Trophoblast cell (in vitro differentiated cells and primary cell): ENCODE measurements around the gene FOXP2.

Experiments used
- DNase-seq, 2 donors: peaks; one replicate each; pipeline ENCODE4 v3.0.0-alpha.2; 2016
- H2AFZ ChIP-seq: 2 replicates; pipeline ENCODE4 v1.6.1; 2013; ENCODE audit warnings: low read length, moderate library complexity, mild to moderate bottlenecking; ENCODE audit not compliant: insufficient read depth, poor library complexity
- H2AK5ac ChIP-seq: 2 replicates; pipeline ENCODE4 v1.6.1; 2013; ENCODE audit warnings: mild to moderate bottlenecking, low read length
- H2BK120ac ChIP-seq: 2 replicates; pipeline ENCODE4 v1.6.1; 2013; ENCODE audit warnings: low read length, mild to moderate bottlenecking, moderate library complexity; ENCODE audit not compliant: insufficient read depth, poor library complexity
- H2BK12ac ChIP-seq: 2 replicates; pipeline ENCODE4 v1.6.1; 2013; ENCODE audit warnings: mild to moderate bottlenecking, low read length, moderate library complexity
- H2BK5ac ChIP-seq: 2 replicates; pipeline ENCODE4 v1.6.1; 2013; ENCODE audit warnings: low read length, low read depth, moderate library complexity, mild to moderate bottlenecking; ENCODE audit not compliant: poor library complexity
- H3K14ac ChIP-seq: 2 replicates; pipeline ENCODE4 v1.6.1; 2013; ENCODE audit warnings: mild to moderate bottlenecking, low read length
- H3K18ac ChIP-seq: 2 replicates; pipeline ENCODE4 v1.6.1; 2013; ENCODE audit warnings: mild to moderate bottlenecking, low read length
- H3K23ac ChIP-seq: 2 replicates; pipeline ENCODE4 v1.6.1; 2013; ENCODE audit warnings: low read length
- H3K27ac ChIP-seq: 2 replicates; pipeline ENCODE4 v1.5.1; 2013; ENCODE audit warnings: low read depth, mild to moderate bottlenecking, inconsistent platforms, low read length, moderate library complexity
- H3K27me3 ChIP-seq: 2 replicates; pipeline ENCODE4 v1.6.1; 2013; ENCODE audit warnings: inconsistent platforms, mild to moderate bottlenecking, low read length, moderate library complexity; ENCODE audit not compliant: insufficient read depth
- H3K36me3 ChIP-seq, 2 experiments: 1 replicate in 1 of 2; 2 replicates in 1 of 2; pipeline ENCODE4 v1.6.1; 2013; ENCODE audit warnings: low read length in 2 of 2, mild to moderate bottlenecking in 2 of 2, moderate library complexity in 1 of 2; ENCODE audit not compliant: insufficient read depth in 2 of 2, control insufficient read depth in 1 of 2
- H3K4ac ChIP-seq: 2 replicates; pipeline ENCODE4 v1.6.1; 2013; ENCODE audit warnings: low read depth, mild to moderate bottlenecking, low read length, moderate library complexity
- H3K4me1 ChIP-seq, 2 experiments: 1 replicate in 1 of 2; 2 replicates in 1 of 2; pipeline ENCODE4 v1.6.1; 2013; ENCODE audit warnings: low read length in 2 of 2, mild to moderate bottlenecking in 2 of 2, moderate library complexity in 1 of 2; ENCODE audit not compliant: insufficient read depth in 2 of 2, control insufficient read depth in 1 of 2
- H3K4me2 ChIP-seq: 2 replicates; pipeline ENCODE4 v1.6.1; 2013; ENCODE audit warnings: inconsistent platforms, mild to moderate bottlenecking, low read length, moderate library complexity
- H3K4me3 ChIP-seq: 2 replicates; pipeline ENCODE4 v1.5.1; 2013; ENCODE audit warnings: mild to moderate bottlenecking, low read depth, low read length, inconsistent platforms
- H3K79me1 ChIP-seq: one replicate; pipeline ENCODE4 v1.6.1; 2013; ENCODE audit warnings: low read length
- H3K79me2 ChIP-seq: 2 replicates; pipeline ENCODE4 v1.6.1; 2013; ENCODE audit warnings: low read length, mild to moderate bottlenecking; ENCODE audit not compliant: control insufficient read depth, insufficient read depth, poor library complexity
- H3K9ac ChIP-seq: 2 replicates; pipeline ENCODE4 v1.6.1; 2013; ENCODE audit warnings: mild to moderate bottlenecking, low read length
- H3K9me3 ChIP-seq: 2 replicates; pipeline ENCODE4 v1.6.1; 2013; ENCODE audit warnings: low read depth, mild to moderate bottlenecking, control low read depth, inconsistent platforms, low read length; ENCODE audit not compliant: insufficient read depth
- H4K12ac ChIP-seq: 2 replicates; pipeline ENCODE4 v1.6.1; 2013; ENCODE audit warnings: low read depth, mild to moderate bottlenecking, low read length, moderate library complexity
- H4K8ac ChIP-seq: 2 replicates; pipeline ENCODE4 v1.6.1; 2013; ENCODE audit warnings: low read depth, mild to moderate bottlenecking, low read length, moderate library complexity
- H4K91ac ChIP-seq: one replicate; pipeline ENCODE4 v1.6.1; 2013; ENCODE audit warnings: low read depth, mild to moderate bottlenecking, low read length, moderate library complexity
- WGBS: extraction: QIAGEN DNeasy Blood & Tissue Kit; methylation state at CpG from one replicate; pipeline ENCODE4 v1.1.7; 2013; ENCODE audit warnings: missing lambda C conversion rate; ENCODE audit not compliant: insufficient read length, insufficient coverage; ENCODE audit errors: extremely low coverage; 5-methylcytosine and 5-hydroxymethylcytosine counted together

Gene FOXP2

DNA sequence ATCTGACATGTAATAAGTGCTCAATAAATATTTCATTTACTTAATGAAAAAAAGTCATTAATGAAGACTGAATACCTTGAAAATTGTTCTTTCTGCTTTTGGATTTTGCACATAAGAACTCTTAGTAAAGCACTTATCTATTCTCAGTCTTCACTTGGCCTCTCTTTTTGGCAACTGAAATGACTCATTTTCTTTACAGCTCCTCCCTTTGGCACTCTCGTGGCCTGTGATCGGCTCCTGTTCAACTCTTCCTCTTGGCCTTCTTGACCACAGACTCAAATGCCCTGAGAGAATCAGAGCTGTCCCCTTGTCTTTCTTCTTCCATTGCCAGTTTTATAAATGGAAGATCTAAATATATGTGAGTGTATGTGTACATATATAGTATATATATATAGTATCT, 54.2 kb downstream of the FOXP2 start:
- Histone ChIP-seq H3K79me1 (no peaks in the 10 kb centered on the region), H3K27me3 (no peaks in the 10 kb centered on the region), H4K91ac (no peak overlapping the region), H3K4me3 (no peak overlapping the region), H3K36me3 (no peaks in the 10 kb centered on the region), H2BK12ac (no peak overlapping the region), H3K4ac (no peak overlapping the region), H4K8ac (no peak overlapping the region), H2AK5ac (no peak overlapping the region), H2AFZ (no peak overlapping the region), H3K4me1 (no peaks in the 10 kb centered on the region), H3K18ac (no peak overlapping the region), H2BK5ac (no peak overlapping the region), H3K9ac (no peak overlapping the region), H3K79me2 (no peaks in the 10 kb centered on the region), H4K12ac (no peak overlapping the region), H3K4me2 (no peak overlapping the region), H2BK120ac (no peak overlapping the region), H3K9me3 (no peaks in the 10 kb centered on the region), H3K14ac (no peak overlapping the region), H3K23ac (no peak overlapping the region), H3K27ac (no peak overlapping the region)
- peak in 1 of 2 donors; percentile 17 for DNase-seq
- no CpG with 5 or more reads among the region's 2 CpGs for WGBS

DNA sequence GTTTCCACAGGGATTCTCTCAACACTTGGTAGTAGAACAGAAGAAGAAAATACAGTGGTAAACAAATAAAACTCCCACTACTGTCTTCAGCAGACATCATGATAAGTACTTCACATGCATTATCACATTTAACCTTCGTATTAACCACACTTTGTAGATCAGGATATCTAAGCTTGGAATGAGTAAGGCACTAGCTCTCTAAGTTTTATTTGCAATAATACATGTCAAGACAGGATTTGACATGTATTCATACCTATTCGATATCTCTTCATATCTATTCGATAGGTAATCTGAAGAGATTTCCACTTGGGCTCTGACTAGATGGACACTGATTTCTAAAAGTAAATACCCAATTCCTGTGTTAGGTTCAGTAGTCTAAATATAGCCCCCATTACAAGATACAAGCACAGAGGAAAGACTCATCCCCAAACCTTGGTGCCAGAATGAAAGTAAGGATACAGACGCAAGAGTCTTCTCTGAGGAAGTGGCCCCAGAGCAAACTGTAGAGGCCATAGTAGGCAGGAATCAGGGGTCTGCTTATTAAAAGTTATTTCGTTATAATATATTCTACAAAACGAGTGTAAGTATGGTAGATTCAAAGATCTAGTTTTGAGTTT, 58.4 kb downstream of the FOXP2 start:
- Histone ChIP-seq H4K91ac (no peak overlapping the region), H3K18ac (no peak overlapping the region), H3K4ac (no peak overlapping the region), H2BK5ac (no peak overlapping the region), H4K12ac (no peak overlapping the region), H3K9ac (no peak overlapping the region), H3K79me1 (no peaks in the 10 kb centered on the region), H3K4me3 (no peak overlapping the region), H3K4me1 (no peaks in the 10 kb centered on the region), H3K27me3 (no peaks in the 10 kb centered on the region), H3K23ac (no peak overlapping the region), H3K9me3 (no peaks in the 10 kb centered on the region), H3K36me3 (no peaks in the 10 kb centered on the region), H3K79me2 (no peaks in the 10 kb centered on the region), H2BK120ac (no peak overlapping the region), H4K8ac (no peak overlapping the region), H2BK12ac (no peak overlapping the region), H3K14ac (no peak overlapping the region), H2AFZ (no peak overlapping the region), H3K27ac (no peak overlapping the region), H2AK5ac (no peak overlapping the region), H3K4me2 (no peak overlapping the region)
- DNase-seq: no peak
- WGBS: no CpG with 5 or more reads among the region's 6 CpGs

DNA sequence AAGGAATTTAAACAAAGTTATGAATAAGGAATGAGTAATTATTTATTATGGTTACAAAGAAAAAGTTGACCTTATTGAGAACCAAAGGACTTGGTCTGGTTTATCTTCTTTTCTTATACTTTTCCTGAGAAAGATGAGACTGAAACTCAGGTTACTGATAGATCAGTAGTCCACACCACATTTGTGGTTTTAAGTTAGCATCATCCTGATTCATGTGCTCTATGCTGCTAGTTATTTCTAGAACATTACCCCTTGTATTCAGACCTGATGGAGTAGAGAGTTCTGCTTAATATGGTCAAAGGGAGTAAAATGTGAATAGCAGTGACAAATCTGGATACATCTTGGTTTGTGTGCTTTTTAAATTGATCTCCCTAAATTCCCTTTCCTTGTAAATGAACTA, 63.8 kb downstream of the FOXP2 start:
- Histone ChIP-seq H2AK5ac (no peak overlapping the region), H3K9ac (no peak overlapping the region), H3K79me1 (no peaks in the 10 kb centered on the region), H3K4me3 (no peak overlapping the region), H3K27me3 (no peaks in the 10 kb centered on the region), H3K9me3 (no peaks in the 10 kb centered on the region), H3K4me1 (no peaks in the 10 kb centered on the region), H2AFZ (no peak overlapping the region), H3K27ac (no peak overlapping the region), H4K8ac (no peak overlapping the region), H3K4ac (no peak overlapping the region), H4K12ac (no peak overlapping the region), H3K14ac (no peak overlapping the region), H4K91ac (no peak overlapping the region), H3K79me2 (no peaks in the 10 kb centered on the region), H3K18ac (no peak overlapping the region), H3K36me3 (no peaks in the 10 kb centered on the region), H2BK12ac (no peak overlapping the region), H2BK120ac (no peak overlapping the region), H2BK5ac (no peak overlapping the region), H3K23ac (no peak overlapping the region), H3K4me2 (no peak overlapping the region)
- DNase-seq: no peak

DNA sequence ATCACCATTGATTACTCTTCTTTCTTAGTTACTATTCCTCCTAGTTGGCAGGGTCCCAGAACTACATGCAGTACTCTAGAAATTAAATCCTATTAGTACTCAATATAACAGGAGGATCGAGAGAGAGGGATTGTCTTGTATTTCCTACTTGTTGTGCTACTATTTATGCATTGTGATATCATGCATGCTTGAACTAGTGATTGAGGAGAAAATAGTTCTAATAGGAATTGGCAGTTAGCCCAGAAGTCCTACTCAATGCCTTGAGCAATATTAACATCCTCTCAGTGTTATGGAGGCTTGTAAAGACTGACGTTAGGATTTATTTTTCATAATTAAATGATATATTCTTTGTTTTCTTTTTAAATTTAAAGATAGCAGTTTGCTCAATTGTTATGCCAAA, 67.4 kb downstream of the FOXP2 start:
- no peak overlapping the region for H4K12ac ChIP-seq
- peaks cover 3% of the 10 kb centered on the region for H3K9me3 ChIP-seq
- no peak overlapping the region for H2AFZ ChIP-seq
- H3K36me3 ChIP-seq: no peaks in the 10 kb centered on the region
- no peak overlapping the region for H2BK120ac ChIP-seq
- H3K27ac ChIP-seq: no peak overlapping the region
- H3K4ac ChIP-seq: no peak overlapping the region
- no peaks in the 10 kb centered on the region for H3K79me1 ChIP-seq
- H3K4me1 ChIP-seq: no peaks in the 10 kb centered on the region
- WGBS: no CpG with 5 or more reads among the region's 2 CpGs
- no peak overlapping the region for H3K4me3 ChIP-seq
- H3K27me3 ChIP-seq: no peaks in the 10 kb centered on the region
- no peak overlapping the region for H3K4me2 ChIP-seq
- no peak for DNase-seq
- no peak overlapping the region for H4K91ac ChIP-seq
- no peak overlapping the region for H3K14ac ChIP-seq
- H2BK5ac ChIP-seq: no peak overlapping the region
- no peak overlapping the region for H3K23ac ChIP-seq
- no peaks in the 10 kb centered on the region for H3K79me2 ChIP-seq
- no peak overlapping the region for H2BK12ac ChIP-seq
- H3K9ac ChIP-seq: no peak overlapping the region
- H4K8ac ChIP-seq: no peak overlapping the region
- H3K18ac ChIP-seq: no peak overlapping the region
- H2AK5ac ChIP-seq: no peak overlapping the region
